WTC11 (cell line): Measurements from ENCODE around the gene SRD5A2.

Source experiments
- JUN ChIP-seq: sonication (generic); formaldehyde crosslinking; IDR thresholded peaks from 2 replicates; pipeline ENCODE4 v1.8.0; 2023; ENCODE audit warnings: mild to moderate bottlenecking, missing genetic modification reagents
- NFE2L1 ChIP-seq: sonication (generic); formaldehyde crosslinking; IDR thresholded peaks from 2 replicates; pipeline ENCODE4 v1.8.1; 2023; ENCODE audit warnings: missing genetic modification reagents
- ZNF138 ChIP-seq: sonication (generic); formaldehyde crosslinking; conservative IDR thresholded peaks from 2 replicates; pipeline ENCODE4 v1.8.1; 2022; ENCODE audit warnings: mild to moderate bottlenecking, moderate library complexity, missing genetic modification reagents
- ZNF232 ChIP-seq: sonication (generic); formaldehyde crosslinking; IDR thresholded peaks from 2 replicates; pipeline ENCODE4 v1.8.0; 2022; ENCODE audit warnings: mild to moderate bottlenecking, missing genetic modification reagents
- TF ChIP-seq, protein P1 (sequence below): fragments of 200-600 bp; IDR thresholded peaks from 2 replicates; pipeline ENCODE4 v1.8.0; 2022; ENCODE audit warnings: antibody characterized with exemption

DNA sequence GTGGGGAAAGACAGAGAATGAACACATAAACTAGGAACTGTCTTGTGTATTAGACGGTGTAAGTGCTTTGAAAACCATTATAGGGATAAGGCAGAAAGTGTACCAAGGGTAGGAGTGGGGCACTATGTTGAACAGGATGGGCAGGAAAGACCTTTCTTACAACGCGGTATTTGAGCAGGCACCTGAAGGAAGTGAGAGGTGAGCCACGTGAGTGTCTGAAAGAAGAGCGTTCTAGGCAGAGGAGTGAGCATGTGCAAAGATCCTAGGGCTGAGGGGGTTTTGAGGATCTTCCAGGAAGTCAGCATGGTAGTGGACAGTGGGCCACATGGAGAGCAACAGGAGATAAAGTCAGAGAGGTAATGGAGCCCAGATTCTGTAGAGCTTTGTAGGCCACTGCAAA, 65.2 kb downstream of the SRD5A2 start:
- TF ChIP-seq ZNF138 (CRISPR knock-in tag) (no peak), JUN (CRISPR knock-in tag) (no peak), NFE2L1 (CRISPR knock-in tag) (no peak), ZNF232 (CRISPR knock-in tag) (no peak)
- TF ChIP-seq, protein P1, sequence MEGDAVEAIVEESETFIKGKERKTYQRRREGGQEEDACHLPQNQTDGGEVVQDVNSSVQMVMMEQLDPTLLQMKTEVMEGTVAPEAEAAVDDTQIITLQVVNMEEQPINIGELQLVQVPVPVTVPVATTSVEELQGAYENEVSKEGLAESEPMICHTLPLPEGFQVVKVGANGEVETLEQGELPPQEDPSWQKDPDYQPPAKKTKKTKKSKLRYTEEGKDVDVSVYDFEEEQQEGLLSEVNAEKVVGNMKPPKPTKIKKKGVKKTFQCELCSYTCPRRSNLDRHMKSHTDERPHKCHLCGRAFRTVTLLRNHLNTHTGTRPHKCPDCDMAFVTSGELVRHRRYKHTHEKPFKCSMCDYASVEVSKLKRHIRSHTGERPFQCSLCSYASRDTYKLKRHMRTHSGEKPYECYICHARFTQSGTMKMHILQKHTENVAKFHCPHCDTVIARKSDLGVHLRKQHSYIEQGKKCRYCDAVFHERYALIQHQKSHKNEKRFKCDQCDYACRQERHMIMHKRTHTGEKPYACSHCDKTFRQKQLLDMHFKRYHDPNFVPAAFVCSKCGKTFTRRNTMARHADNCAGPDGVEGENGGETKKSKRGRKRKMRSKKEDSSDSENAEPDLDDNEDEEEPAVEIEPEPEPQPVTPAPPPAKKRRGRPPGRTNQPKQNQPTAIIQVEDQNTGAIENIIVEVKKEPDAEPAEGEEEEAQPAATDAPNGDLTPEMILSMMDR: no peak
